H1 (cell line): ENCODE measurements around the gene SLC35F6. TPM values are rescaled to one million over a fixed set of nuclear protein-coding genes. Genes with fewer than 3 reads are reported as not detected.

Experiments used
- CTCF ChIA-PET: fragments of 300-600 bp; sonication (Branson Sonifier 250); formaldehyde crosslinking; loops from one replicate; lab custom pipeline; 2021; ENCODE audit not compliant: partially characterized antibody; lab: Charles Lee
- POLR2A ChIA-PET: fragments of 300-600 bp; sonication (Branson Sonifier 250); formaldehyde crosslinking; loops from one replicate; lab custom pipeline; 2021; ENCODE audit warnings: inconsistent platforms; ENCODE audit not compliant: partially characterized antibody; lab: Charles Lee
- DNase-seq, 2 experiments: peaks; one replicate each; pipeline versions ENCODE4 v3.0.0 to v3.0.0-alpha.2; 2010 to 2022; ENCODE audit warnings: low spot score in 2 of 2, low read depth in 1 of 2, mixed read lengths in 1 of 2
- FAIRE-seq: peaks from 2 replicates; lab custom pipeline; 2011; peaks lifted over from hg19 to GRCh38; lab: Jason Lieb, UNC
- H2AFZ ChIP-seq: 2 replicates; pipeline ENCODE4 v1.8.1; 2012; ENCODE audit warnings: low read length, inconsistent platforms
- H2AK5ac ChIP-seq: 2 replicates; pipeline ENCODE4 v1.6.1; 2013; ENCODE audit warnings: low read depth, low read length
- H2BK120ac ChIP-seq: replicated peaks from 2 replicates; pipeline ENCODE3; 2013; ENCODE audit warnings: low read depth, low read length, inconsistent platforms
- H2BK12ac ChIP-seq: 2 replicates; pipeline ENCODE4 v1.6.1; 2013; ENCODE audit warnings: low read depth, low read length
- H2BK15ac ChIP-seq: 2 replicates; pipeline ENCODE4 v1.6.1; 2013; ENCODE audit warnings: low read length
- H2BK20ac ChIP-seq: 2 replicates; pipeline ENCODE4 v1.6.1; 2013; ENCODE audit warnings: low read length
- H2BK5ac ChIP-seq: 2 replicates; pipeline ENCODE4 v1.6.1; 2013; ENCODE audit warnings: low read depth, low read length
- H3K14ac ChIP-seq: 2 replicates; pipeline ENCODE4 v1.6.1; 2013; ENCODE audit warnings: inconsistent platforms; ENCODE audit not compliant: insufficient read length
- H3K18ac ChIP-seq: 2 replicates; pipeline ENCODE4 v1.6.1; 2013; ENCODE audit warnings: low read length; ENCODE audit errors: extremely low read depth
- H3K23ac ChIP-seq: 2 replicates; pipeline ENCODE4 v1.6.1; 2013; ENCODE audit warnings: inconsistent platforms; ENCODE audit not compliant: insufficient read length
- H3K23me2 ChIP-seq: 2 replicates; pipeline ENCODE4 v1.6.1; 2013; ENCODE audit warnings: low read depth, low read length
- H3K27ac ChIP-seq: 2 replicates; pipeline ENCODE4 v1.6.1; 2011; ENCODE audit warnings: low read depth, low read length, inconsistent platforms
- H3K27me3 ChIP-seq, 4 experiments: replicated peaks in 1 of 4; 1 replicate in 1 of 4; 2 replicates in 3 of 4; pipeline versions ENCODE4 v1.6.1 to v1.8.1; 2011 to 2013; ENCODE audit warnings: low read length in 3 of 4, mild to moderate bottlenecking in 3 of 4, inconsistent platforms in 2 of 4, mixed read lengths in 2 of 4, moderate library complexity in 1 of 4; ENCODE audit not compliant: control insufficient read depth in 3 of 4, insufficient read depth in 3 of 4; ENCODE audit errors: extremely low read depth in 1 of 4
- H3K36me3 ChIP-seq, 4 experiments: 2 replicates each; pipeline versions ENCODE4 v1.6.1 to v1.8.1; 2011 to 2013; ENCODE audit warnings: mild to moderate bottlenecking in 4 of 4, low read length in 3 of 4, moderate library complexity in 2 of 4, control low read depth in 1 of 4, inconsistent platforms in 1 of 4; ENCODE audit not compliant: insufficient read depth in 4 of 4, control insufficient read depth in 2 of 4
- H3K4ac ChIP-seq: replicated peaks from 2 replicates; pipeline ENCODE3; 2013; ENCODE audit warnings: low read length, low read depth, mixed read lengths, inconsistent platforms; ENCODE audit not compliant: insufficient read length
- H3K4me1 ChIP-seq, 4 experiments: replicated peaks in 1 of 4; 1 replicate in 1 of 4; 2 replicates in 3 of 4; pipeline versions ENCODE4 v1.6.1 to v1.8.1; 2011 to 2013; ENCODE audit warnings: low read length in 3 of 4, inconsistent platforms in 2 of 4, mixed read lengths in 1 of 4; ENCODE audit not compliant: insufficient read depth in 4 of 4, control insufficient read depth in 3 of 4
- H3K4me2 ChIP-seq, 2 experiments: 2 replicates each; pipeline versions ENCODE4 v1.6.1 to v1.8.1; 2011 to 2013; ENCODE audit warnings: low read depth in 2 of 2, low read length in 2 of 2, control low read depth in 1 of 2, inconsistent platforms in 1 of 2, mild to moderate bottlenecking in 1 of 2; ENCODE audit not compliant: insufficient read depth in 1 of 2
- H3K4me3 ChIP-seq, 4 experiments: fragments of 200-600, 300-600 bp in 1 of 4; sonication (generic), shearing (Covaris generic), sonication (Bioruptor Twin) in 1 of 4; 2 replicates each; pipeline versions ENCODE4 v1.5.1 to v1.8.1; 2011 to 2016; ENCODE audit warnings: low read length in 4 of 4, low read depth in 3 of 4, control low read depth in 2 of 4, inconsistent platforms in 2 of 4, mild to moderate bottlenecking in 2 of 4, mixed read lengths in 1 of 4, moderate library complexity in 1 of 4; ENCODE audit not compliant: insufficient read depth in 2 of 4; ENCODE audit errors: extremely low read depth in 1 of 4
- H3K56ac ChIP-seq: replicated peaks from 2 replicates; pipeline ENCODE3; 2013; ENCODE audit warnings: low read depth, mild to moderate bottlenecking, mixed read lengths, low read length, inconsistent platforms; ENCODE audit not compliant: insufficient read length
- H3K79me1 ChIP-seq: 2 replicates; pipeline ENCODE4 v1.6.1; 2013; ENCODE audit warnings: low read depth, low read length, control low read depth
- H3K79me2 ChIP-seq, 2 experiments: 2 replicates each; pipeline versions ENCODE4 v1.6.1 to v1.8.1; 2012 to 2013; ENCODE audit warnings: low read length in 2 of 2, mild to moderate bottlenecking in 2 of 2, inconsistent platforms in 1 of 2; ENCODE audit not compliant: insufficient read depth in 2 of 2, control insufficient read depth in 1 of 2
- H3K9ac ChIP-seq, 4 experiments: replicated peaks in 1 of 4; 1 replicate in 1 of 4; 2 replicates in 3 of 4; pipeline versions ENCODE4 v1.6.1 to v1.8.1; 2011 to 2013; ENCODE audit warnings: low read depth in 3 of 4, low read length in 3 of 4, control low read depth in 2 of 4, mild to moderate bottlenecking in 2 of 4, moderate library complexity in 2 of 4, inconsistent platforms in 1 of 4; ENCODE audit errors: extremely low read depth in 1 of 4
- H3K9me3 ChIP-seq, 2 experiments: 2 replicates each; pipeline versions ENCODE4 v1.6.1 to v1.8.1; 2012 to 2013; ENCODE audit warnings: mild to moderate bottlenecking in 2 of 2, moderate library complexity in 2 of 2, control low read depth in 1 of 2, inconsistent platforms in 1 of 2, low read depth in 1 of 2, low read length in 1 of 2, mixed read lengths in 1 of 2; ENCODE audit not compliant: insufficient read depth in 2 of 2
- H4K20me1 ChIP-seq, 2 experiments: replicated peaks in 1 of 2; 2 replicates each; pipeline versions ENCODE3 to v1.8.1; 2011 to 2013; ENCODE audit warnings: inconsistent platforms in 2 of 2, low read length in 2 of 2, mild to moderate bottlenecking in 1 of 2; ENCODE audit not compliant: insufficient read depth in 2 of 2, control insufficient read depth in 1 of 2
- H4K5ac ChIP-seq: 2 replicates; pipeline ENCODE4 v1.6.1; 2013; ENCODE audit warnings: low read length, low read depth, mixed read lengths, inconsistent platforms; ENCODE audit not compliant: insufficient read length
- H4K8ac ChIP-seq: 2 replicates; pipeline ENCODE4 v1.8.0; 2013; ENCODE audit warnings: mild to moderate bottlenecking, moderate library complexity, low read length, inconsistent platforms; ENCODE audit not compliant: insufficient read depth; ENCODE audit errors: extremely low read depth
- H4K91ac ChIP-seq: replicated peaks from 2 replicates; pipeline ENCODE3; 2013; ENCODE audit warnings: low read length, mixed read lengths, inconsistent platforms; ENCODE audit not compliant: insufficient read length
- RNF2 ChIP-seq: fragments of 200-900, 300-1000 bp; sonication (generic); IDR thresholded peaks from 2 replicates; pipeline ENCODE4 v1.7.1; 2016; ENCODE audit warnings: borderline replicate concordance, low read depth, mild to moderate bottlenecking, antibody characterized with exemption, low read length; ENCODE audit not compliant: poor library complexity, severe bottlenecking; ENCODE audit errors: missing control alignments
- SAP30 ChIP-seq: fragments of 300-600 bp; sonication (generic); IDR thresholded peaks from 2 replicates; pipeline ENCODE4 v1.7.1; 2012; ENCODE audit warnings: low read length, moderate library complexity, mild to moderate bottlenecking, inconsistent platforms; ENCODE audit not compliant: insufficient read depth, insufficient replicate concordance
- SIX5 ChIP-seq: IDR thresholded peaks from 2 replicates; pipeline ENCODE4 v1.6.1; 2011; ENCODE audit warnings: mild to moderate bottlenecking, low read depth, low read length
- SP1 ChIP-seq: IDR thresholded peaks from 2 replicates; pipeline ENCODE4 v1.6.1; 2011; ENCODE audit warnings: low read depth, low read length
- SP2 ChIP-seq: IDR thresholded peaks from 2 replicates; pipeline ENCODE4 v1.6.1; 2012; ENCODE audit warnings: mild to moderate bottlenecking, low read length, inconsistent platforms
- WGBS, 2 experiments: shearing (Covaris generic) in 1 of 2; methylation state at CpG; one replicate each; pipeline versions ENCODE4 v1.1.6 to v1.1.7; 2013 to 2015; ENCODE audit warnings: low lambda C conversion rate in 2 of 2, mixed read lengths in 2 of 2, inconsistent platforms in 1 of 2, low coverage in 1 of 2, missing lambda C conversion rate in 1 of 2; ENCODE audit not compliant: insufficient replicate concordance in 2 of 2, insufficient coverage in 1 of 2, insufficient read length in 1 of 2; ENCODE audit errors: extremely low coverage in 1 of 2, missing lambda C conversion rate in 1 of 2; 5-methylcytosine and 5-hydroxymethylcytosine counted together
- polyA plus RNA-seq, 7 experiments: library from polyadenylated mRNA; depleted of rRNA in 3 of 7; stranded (reverse) in 5 of 7; unstranded in 2 of 7; fragments of >200 nt in 5 of 7; fragments of 200-250 nt in 2 of 7; gene quantifications; 1 replicate in 5 of 7; 2 replicates in 1 of 7; 4 replicates in 1 of 7; pipeline versions ENCODE4 v1.2.1 to v1.2.3, GENCODE V29; 2011 to 2013; ENCODE audit warnings: missing spikeins in 2 of 7, mixed read lengths in 2 of 7
- total RNA-seq: library from RNA; stranded (reverse); fragmentation: NEBNext Ultra II Directional; extraction: Animal tissue kit (Norgen Biotek cat#: 25700); gene quantifications from 2 replicates; pipeline ENCODE4 v1.2.1, GENCODE V29; 2021

Gene SLC35F6
- total and polyA plus RNA-seq, 2 of the 8 experiments (the other 6 are each of a cell fraction or from before 2014, with no cell fraction given): 11.2 to 13.5 TPM

DNA sequence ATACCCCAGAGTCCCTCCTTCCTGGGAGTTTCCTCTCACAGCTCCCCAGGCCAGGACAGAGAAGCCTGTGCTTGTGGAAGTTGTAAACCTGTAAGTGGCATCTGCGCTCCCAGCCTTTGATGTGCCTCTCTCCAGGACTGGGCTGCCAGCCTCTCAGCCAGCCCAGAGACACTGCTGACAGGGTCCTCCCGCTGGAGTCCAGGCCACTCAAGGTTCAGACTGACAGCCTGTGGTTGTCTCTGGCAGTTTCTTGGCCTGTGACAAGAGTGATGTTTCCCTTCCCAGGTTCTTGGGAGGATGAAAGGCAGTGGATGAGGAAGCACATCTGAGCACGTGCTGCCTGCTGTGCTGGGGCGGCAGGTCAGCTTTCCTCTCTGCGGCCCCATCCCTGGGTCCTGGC, 3.0 kb downstream of the SLC35F6 start:
- Histone ChIP-seq H2BK120ac (no peak overlapping the region), H3K4me3 (no peak overlapping the region), H2BK15ac (no peak overlapping the region), H2BK5ac (no peak overlapping the region), H4K8ac (no peak overlapping the region), H3K4me2 (no peak overlapping the region), H3K27me3 (peaks cover 0 to 6% (median 0%) of the 10 kb centered on the region in 4 experiments; a peak in 2 of 7 replicates), H3K14ac (no peak overlapping the region), H3K23me2 (peaks cover 3% of the 10 kb centered on the region; the same call in 1 of the 2 replicates), H2BK20ac (no peak overlapping the region), H3K36me3 (no peaks in the 10 kb centered on the region), H3K56ac (no peak overlapping the region), H3K9me3 (no peaks in the 10 kb centered on the region), H3K4ac (no peak overlapping the region), H3K9ac (no peak overlapping the region), H3K4me1 (peaks cover 0 to 9% (median 4%) of the 10 kb centered on the region in 4 experiments; a peak in 4 of 7 replicates), H2BK12ac (no peak overlapping the region), H2AFZ (no peak overlapping the region), H4K20me1 (peaks cover 7 to 8% of the 10 kb centered on the region in 2 experiments), H3K27ac (no peak overlapping the region), H3K79me1 (peaks cover 3% of the 10 kb centered on the region; the same call in 1 of the 2 replicates), H4K91ac (no peak overlapping the region), H4K5ac (no peak overlapping the region), H3K18ac (no peak overlapping the region), H3K79me2 (peaks cover 0 to 2% of the 10 kb centered on the region in 2 experiments; a peak in 1 of 4 replicates), H2AK5ac (no peak overlapping the region), H3K23ac (no peak overlapping the region)
- FAIRE-seq (no peak), DNase-seq (no peak)
- 81% methylated on average over 5 of the region's 5 CpGs; no CpG with 5 or more reads in 1 of the 2 experiments for WGBS, 2 experiments
- POLR2A ChIA-PET: interaction anchor here (1.1 kb wide), 1 partner anchor 15 kb away, joined by 3 read pairs; no protein-coding TSS in a partner anchor
- no peak for TF ChIP-seq SP2
- no peak for TF ChIP-seq SP1
- no peak for TF ChIP-seq SAP30
- no peak for TF ChIP-seq RNF2
- TF ChIP-seq SIX5: no peak
- CTCF ChIA-PET: interaction anchor here (0.6 to 3.2 kb wide), 7 partner anchors 8 to 175 kb away, joined by 3 to 11 read pairs (median 3); no protein-coding TSS in a partner anchor
